Neural progenitor cell (in vitro differentiated cells): Measurements from ENCODE around the gene CNBP.

Source experiments
- CTCF ChIP-seq: fragments of 200-600 bp; sonication (generic); IDR thresholded peaks from 2 replicates; pipeline ENCODE4 v1.5.1; 2017; ENCODE audit warnings: antibody characterized with exemption, mild to moderate bottlenecking
- EZH2 ChIP-seq: fragments of 200-600 bp; sonication (generic); IDR thresholded peaks from 2 replicates; pipeline ENCODE4 v1.6.1; 2017; ENCODE audit warnings: antibody characterized with exemption, mild to moderate bottlenecking, moderate library complexity
- EZH2phosphoT487 ChIP-seq: fragments of 200-600 bp; sonication (generic); IDR thresholded peaks from 2 replicates; pipeline ENCODE4 v1.6.1; 2017; ENCODE audit warnings: antibody characterized with exemption

DNA sequence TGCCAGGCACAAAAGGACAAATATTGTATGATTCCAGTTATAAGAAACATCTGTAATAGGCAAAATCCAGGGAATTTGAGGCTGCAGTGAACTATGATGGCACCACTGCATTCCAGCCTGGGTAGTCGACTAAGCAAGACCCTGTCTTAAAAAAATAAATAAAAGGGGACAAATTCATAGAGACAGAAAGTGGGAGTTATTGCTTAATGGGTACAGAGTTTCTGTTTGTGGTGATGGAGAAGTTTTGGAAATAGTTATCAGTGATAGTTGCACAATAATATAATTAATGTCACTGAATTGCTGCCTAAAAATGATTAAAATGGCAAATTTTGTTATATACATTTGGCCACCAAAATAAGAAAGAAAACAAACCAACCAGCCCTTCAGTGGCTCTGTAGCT is 27.6 kb upstream of the CNBP start:
- TF ChIP-seq CTCF, result no peak
- TF ChIP-seq EZH2, result no peak
- TF ChIP-seq EZH2phosphoT487, result no peak
